Spleen (tissue), 7 donors: ENCODE data around the gene MYL9.
"Not testable (repeated sequence)": the region's sequence is repeated elsewhere in the genome, so short reads cannot be mapped to it uniquely, and the experiment has no call there.

Experiments used
- CTCF ChIP-seq, 11 experiments: fragments of 200-600 bp in 7 of 11; fragments of 450-650 bp in 4 of 11; sonication (generic) in 4 of 11; IDR thresholded peaks in 8 of 11; conservative IDR thresholded peaks in 3 of 11; 1 replicate in 7 of 11; 2 replicates in 4 of 11; pipeline versions ENCODE4 v1.4.0 to v1.8.0; 2016 to 2021; ENCODE audit warnings: antibody characterized with exemption in 11 of 11, inconsistent platforms in 4 of 11, mild to moderate bottlenecking in 1 of 11
- POLR2A ChIP-seq, 3 donors: fragments of 450-650 bp; IDR thresholded peaks; one replicate each; pipeline ENCODE4 v1.5.1; 2017; ENCODE audit warnings: antibody characterized with exemption in 3 of 3, mild to moderate bottlenecking in 1 of 3
- POLR2AphosphoS5 ChIP-seq, 3 donors: sonication (generic); formaldehyde crosslinking; IDR thresholded peaks; one replicate each; pipeline ENCODE4 v1.5.1; 2017; ENCODE audit warnings: antibody characterized with exemption in 3 of 3
- donor health status: DM: no; HTN: no; CAD: no; lungs with moderate emphysema.
- donor health status: DM: no; HTN: no; CAD: no.
- donor health status: DM: no; HTN: no; CAD: no.

GRCh38 chr20:36522412-36522811, 18.9 kb upstream of the MYL9 start:
- not testable (repeated sequence) for TF ChIP-seq POLR2A (IDR thresholded peaks at IDR 0.05); CTCF (IDR thresholded peaks at IDR 0.05 in 8 of 11, conservative IDR thresholded peaks at IDR 0.05 in 3 of 11); POLR2AphosphoS5 (IDR thresholded peaks at IDR 0.05)
